ENCODE data around the gene MGLL.

Gene MGLL

GRCh38 chr3:127759826-127760225 is 62.5 kb downstream of the MGLL start:
- TF ChIP-seq, protein P1, sequence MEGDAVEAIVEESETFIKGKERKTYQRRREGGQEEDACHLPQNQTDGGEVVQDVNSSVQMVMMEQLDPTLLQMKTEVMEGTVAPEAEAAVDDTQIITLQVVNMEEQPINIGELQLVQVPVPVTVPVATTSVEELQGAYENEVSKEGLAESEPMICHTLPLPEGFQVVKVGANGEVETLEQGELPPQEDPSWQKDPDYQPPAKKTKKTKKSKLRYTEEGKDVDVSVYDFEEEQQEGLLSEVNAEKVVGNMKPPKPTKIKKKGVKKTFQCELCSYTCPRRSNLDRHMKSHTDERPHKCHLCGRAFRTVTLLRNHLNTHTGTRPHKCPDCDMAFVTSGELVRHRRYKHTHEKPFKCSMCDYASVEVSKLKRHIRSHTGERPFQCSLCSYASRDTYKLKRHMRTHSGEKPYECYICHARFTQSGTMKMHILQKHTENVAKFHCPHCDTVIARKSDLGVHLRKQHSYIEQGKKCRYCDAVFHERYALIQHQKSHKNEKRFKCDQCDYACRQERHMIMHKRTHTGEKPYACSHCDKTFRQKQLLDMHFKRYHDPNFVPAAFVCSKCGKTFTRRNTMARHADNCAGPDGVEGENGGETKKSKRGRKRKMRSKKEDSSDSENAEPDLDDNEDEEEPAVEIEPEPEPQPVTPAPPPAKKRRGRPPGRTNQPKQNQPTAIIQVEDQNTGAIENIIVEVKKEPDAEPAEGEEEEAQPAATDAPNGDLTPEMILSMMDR (IDR thresholded peaks at IDR 0.05; ENCODE audit: extremely low read depth, missing control alignments): no peak
- DNase-seq (ENCODE audit: low spot score): no peak

DNA sequence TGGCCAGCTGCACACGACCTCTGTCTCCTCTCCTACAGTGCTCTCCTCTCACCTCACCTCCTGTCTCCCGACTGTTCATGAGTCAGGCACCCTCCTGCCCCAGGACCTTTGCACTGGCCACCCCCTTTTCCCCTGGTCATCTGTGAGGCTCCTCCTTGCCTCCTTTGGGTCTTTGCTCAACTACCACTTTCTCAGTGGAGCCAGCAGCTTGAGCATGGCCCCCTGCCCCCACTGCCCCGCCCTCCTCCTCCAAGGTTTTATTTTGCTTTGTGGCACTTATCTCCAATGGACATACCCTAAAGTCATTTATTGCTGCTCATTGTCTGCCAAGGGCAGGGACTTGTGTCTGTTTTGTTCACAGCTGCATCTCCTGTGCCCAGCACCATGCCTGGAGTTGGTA is 64.3 kb downstream of the MGLL start:
- TF ChIP-seq, protein P1 (IDR thresholded peaks at IDR 0.05; ENCODE audit: extremely low read depth, missing control alignments): no peak
- DNase-seq (ENCODE audit: low spot score): no peak

GRCh38 chr3:127755305-127755681 is 67.0 kb downstream of the MGLL start:
- DNase-seq (ENCODE audit: low spot score): no peak
- TF ChIP-seq, protein P1 (IDR thresholded peaks at IDR 0.05; ENCODE audit: extremely low read depth, missing control alignments): no peak

DNA sequence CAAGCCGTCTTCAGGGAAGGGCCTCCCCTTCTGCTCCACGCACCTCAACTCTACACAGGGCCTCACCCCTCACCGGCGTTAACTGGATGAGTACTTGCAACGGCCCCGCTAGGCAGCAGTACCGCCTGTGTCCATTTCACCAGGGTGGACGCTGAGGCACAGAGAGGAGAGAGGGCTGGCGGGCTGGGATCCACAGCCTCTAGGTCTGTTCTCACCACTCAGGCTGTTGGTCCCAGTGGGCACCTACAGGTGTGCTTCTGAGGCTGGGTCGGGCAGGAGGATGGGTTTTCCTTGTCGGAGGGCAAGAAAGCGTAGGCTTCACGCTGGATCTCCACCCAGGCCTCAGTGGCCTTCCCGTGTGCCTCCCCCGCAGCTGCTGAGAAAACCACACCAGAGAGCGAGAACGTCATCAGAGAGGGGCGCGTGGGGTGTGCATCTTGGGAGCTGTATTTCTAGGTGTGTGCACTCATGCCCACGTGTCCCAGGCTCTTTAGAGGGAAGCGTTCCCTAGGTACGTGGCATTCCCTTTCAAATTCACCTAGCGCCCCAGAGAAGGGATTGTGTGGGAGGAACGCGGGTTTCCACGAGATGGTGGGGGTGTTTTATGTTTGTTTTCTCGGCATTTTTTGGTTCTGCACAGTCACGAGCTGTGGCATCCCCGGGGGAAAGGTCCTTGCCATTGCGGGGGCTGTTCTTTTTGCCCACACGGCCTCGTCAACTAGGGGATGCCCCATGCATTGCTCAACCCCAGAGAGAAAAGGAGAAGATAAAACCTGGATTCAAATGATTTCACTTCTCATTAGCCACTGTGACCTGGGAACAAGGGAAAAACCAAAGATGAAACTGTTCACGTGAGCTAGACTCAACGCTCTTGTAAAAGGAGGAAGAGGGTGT is 67.7 kb downstream of the MGLL start:
- TF ChIP-seq, protein P1 (IDR thresholded peaks at IDR 0.05; ENCODE audit: extremely low read depth, missing control alignments): no peak

DNA sequence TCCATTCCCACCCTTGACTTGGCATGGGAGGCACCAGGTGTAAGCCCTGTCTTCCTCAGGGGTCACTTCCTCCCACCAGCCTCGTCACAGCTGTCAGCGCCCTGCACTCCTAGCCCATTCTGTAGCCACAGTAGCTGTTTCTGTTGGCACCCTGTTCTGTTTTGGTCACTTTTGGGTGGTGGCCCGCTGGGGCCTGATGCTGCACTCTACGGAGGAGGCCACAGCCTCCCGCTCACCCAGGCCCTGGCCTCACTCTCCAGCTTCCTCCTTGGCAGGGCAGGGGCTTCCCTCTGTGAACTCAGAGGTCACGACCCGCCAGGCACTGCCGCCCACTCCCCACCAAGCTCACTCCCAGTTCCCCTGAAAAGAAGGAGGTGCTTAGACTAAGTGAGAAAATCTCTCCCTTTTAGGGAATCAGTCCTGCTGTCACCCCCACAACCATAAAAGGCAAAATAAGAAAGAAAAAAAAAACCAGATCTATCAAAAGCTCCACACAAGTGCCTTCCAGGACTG is 68.4 kb downstream of the MGLL start:
- DNase-seq (ENCODE audit: low spot score): peak; percentile 42
- TF ChIP-seq, protein P1 (IDR thresholded peaks at IDR 0.05; ENCODE audit: extremely low read depth, missing control alignments): no peak

More for the DNA sequence above, 67.7 kb downstream of the MGLL start:
- peak; percentile 59 for DNase-seq (ENCODE audit: low spot score)

GRCh38 chr3:127753338-127753737 is 69.0 kb downstream of the MGLL start:
- TF ChIP-seq, protein P1 (IDR thresholded peaks at IDR 0.05; ENCODE audit: extremely low read depth, missing control alignments): no peak
- DNase-seq (ENCODE audit: low spot score): no peak

- TF ChIP-seq, protein P1 (IDR thresholded peaks at IDR 0.05; ENCODE audit: extremely low read depth, missing control alignments): no peak
- DNase-seq (ENCODE audit: low spot score): no peak
Measured at GRCh38 chr3:127751782-127752181, 70.5 kb downstream of the MGLL start.

Data from GM20000 (cell line).